Renal cortical epithelial cell (primary cell): ENCODE measurements around the gene SH3TC2. TPM values are rescaled to one million over a fixed set of nuclear protein-coding genes. Genes with fewer than 3 reads are reported as not detected.

ENCODE experiments used
- DNase-seq: peaks from one replicate; pipeline ENCODE4 v3.0.0-alpha.2; 2011; ENCODE audit warnings: low read depth
- total RNA-seq: library from RNA; depleted of rRNA; stranded (reverse); fragments of >200 nt; gene quantifications from 2 replicates; pipeline ENCODE4 v1.2.3, GENCODE V29; 2014

The SH3TC2 gene
- 6.4 and 13.9 TPM in 2 replicates for total RNA-seq

GRCh38 chr5:149063017-149063687, at the start of gene SH3TC2:
Gene SH3TC2, minus strand, starts transcription at chr5:149063062. Its CDS starts 40 bp downstream, at chr5:149063022.
- DNase-seq = peak; percentile 60

GRCh38 chr5:149110406-149110805, 47.5 kb upstream of the SH3TC2 start:
- DNase-seq = no peak

- DNase-seq = no peak
Observed at GRCh38 chr5:149108651-149109280, 45.9 kb upstream of the SH3TC2 start.

- no peak for DNase-seq
Observed at GRCh38 chr5:149100331-149100730, 37.5 kb upstream of the SH3TC2 start.

- no peak for DNase-seq
Observed at GRCh38 chr5:149099920-149100319, 37.1 kb upstream of the SH3TC2 start.

- DNase-seq = no peak
Observed at GRCh38 chr5:149094996-149095395, 32.1 kb upstream of the SH3TC2 start.

GRCh38 chr5:149093625-149094024, 30.8 kb upstream of the SH3TC2 start:
- DNase-seq = no peak

- no peak for DNase-seq
Observed at GRCh38 chr5:149089796-149090195, 26.9 kb upstream of the SH3TC2 start.

- DNase-seq = no peak
Observed at GRCh38 chr5:149088686-149089085, 25.8 kb upstream of the SH3TC2 start.

GRCh38 chr5:149083846-149084245, 21.0 kb upstream of the SH3TC2 start:
- no peak for DNase-seq

GRCh38 chr5:149082271-149082670, 19.4 kb upstream of the SH3TC2 start:
- DNase-seq = no peak

- DNase-seq = no peak
Observed at GRCh38 chr5:149080294-149080693, 17.4 kb upstream of the SH3TC2 start.

- peak; percentile 22 for DNase-seq
Observed at GRCh38 chr5:149079883-149080282, 17.0 kb upstream of the SH3TC2 start.

- peak; percentile 25 for DNase-seq
Observed at GRCh38 chr5:149074071-149074470, 11.2 kb upstream of the SH3TC2 start.

GRCh38 chr5:149073213-149073612, 10.4 kb upstream of the SH3TC2 start:
- peak; percentile 84 for DNase-seq

- DNase-seq = no peak
Observed at GRCh38 chr5:149072791-149073190, 9.9 kb upstream of the SH3TC2 start.

- peak; percentile 66 for DNase-seq
Observed at GRCh38 chr5:149072376-149072775, 9.5 kb upstream of the SH3TC2 start.

GRCh38 chr5:149071756-149072155, 8.9 kb upstream of the SH3TC2 start:
- DNase-seq = peak; percentile 70

- peak; percentile 55 for DNase-seq
Observed at GRCh38 chr5:149071216-149071615, 8.4 kb upstream of the SH3TC2 start.

- DNase-seq = no peak
Observed at GRCh38 chr5:149069711-149070110, 6.8 kb upstream of the SH3TC2 start.

- DNase-seq = peak; percentile 15
Observed at GRCh38 chr5:149063896-149064478, 1.1 kb upstream of the SH3TC2 start.

- peak; percentile 97 for DNase-seq
Observed at GRCh38 chr5:149062371-149063016, 368 bp downstream of the SH3TC2 start.

GRCh38 chr5:149061341-149061740, 1.5 kb downstream of the SH3TC2 start:
- no peak for DNase-seq
